IMR-90 (cell line): ENCODE results near the gene NARF. TPM values are rescaled to one million over a fixed set of nuclear protein-coding genes. Genes with fewer than 3 reads are reported as not detected.

Experiments
- ATAC-seq: fragments of 200-7000 bp; cut with Tn5 transposase; 2 replicates; pipeline ENCODE4 v1.9.1; 2020; ENCODE audit warnings: low read depth, mild to moderate bottlenecking, moderate library complexity
- BruUV-seq: library from RNA; stranded (reverse); fragments of 400-500 nt; replicated peaks from 2 replicates; lab custom pipeline; 2021; lab: Mats Ljungman, UMichigan
- CTCF ChIA-PET: fragments of 300-600 bp; formaldehyde crosslinking; extraction: SDS; loops from one replicate; lab custom pipeline; 2021; ENCODE audit warnings: antibody characterized with exemption; lab: Yijun Ruan, JAX
- POLR2A ChIA-PET: fragments of 300-600 bp; sonication (Branson Sonifier 250); formaldehyde crosslinking; loops from one replicate; lab custom pipeline; 2022; ENCODE audit warnings: antibody characterized with exemption; ENCODE audit not compliant: unreplicated experiment; lab: Charles Lee
- DNase-seq: peaks from one replicate; pipeline ENCODE4 v3.0.0; 2013
- H2AFZ ChIP-seq: replicated peaks from 2 replicates; pipeline ENCODE3; 2013; ENCODE audit warnings: low read length, mild to moderate bottlenecking; ENCODE audit not compliant: poor library complexity
- H2AK5ac ChIP-seq: 2 replicates; pipeline ENCODE4 v1.6.1; 2013; ENCODE audit warnings: low read depth, low read length, inconsistent platforms
- H2AK9ac ChIP-seq: replicated peaks from 2 replicates; pipeline ENCODE3; 2013; ENCODE audit warnings: mild to moderate bottlenecking, low read depth, low read length, moderate library complexity; ENCODE audit not compliant: poor library complexity
- H2BK120ac ChIP-seq: 2 replicates; pipeline ENCODE4 v1.6.1; 2013; ENCODE audit warnings: low read depth, low read length, inconsistent platforms
- H2BK15ac ChIP-seq: 3 replicates; pipeline ENCODE4 v1.6.1; 2013; ENCODE audit warnings: low read depth, low read length, inconsistent platforms
- H2BK20ac ChIP-seq: 2 replicates; pipeline ENCODE4 v1.6.1; 2013; ENCODE audit warnings: low read depth, mild to moderate bottlenecking, inconsistent platforms, low read length, moderate library complexity
- H2BK5ac ChIP-seq: 2 replicates; pipeline ENCODE4 v1.6.1; 2013; ENCODE audit warnings: mild to moderate bottlenecking, low read depth, low read length, inconsistent platforms; ENCODE audit not compliant: poor library complexity, severe bottlenecking
- H3K14ac ChIP-seq: replicated peaks from 2 replicates; pipeline ENCODE4 v1.6.1; 2013; ENCODE audit warnings: low read depth, low read length, inconsistent platforms
- H3K18ac ChIP-seq: 2 replicates; pipeline ENCODE4 v1.6.1; 2013; ENCODE audit warnings: low read depth, low read length, control low read depth
- H3K23ac ChIP-seq: 2 replicates; pipeline ENCODE4 v1.6.1; 2013; ENCODE audit warnings: low read depth, low read length, inconsistent platforms
- H3K27ac ChIP-seq: 2 replicates; pipeline ENCODE4 v1.5.1; 2013; ENCODE audit warnings: mild to moderate bottlenecking, control low read depth, low read length; ENCODE audit not compliant: insufficient read depth
- H3K27me3 ChIP-seq: 2 replicates; pipeline ENCODE4 v1.6.1; 2013; ENCODE audit warnings: low read length; ENCODE audit not compliant: control insufficient read depth, insufficient read depth
- H3K36me3 ChIP-seq: 2 replicates; pipeline ENCODE4 v1.6.1; 2013; ENCODE audit warnings: low read length, mixed read lengths; ENCODE audit not compliant: control insufficient read depth, insufficient read depth
- H3K4ac ChIP-seq: 2 replicates; pipeline ENCODE4 v1.6.1; 2013; ENCODE audit warnings: low read depth, low read length, inconsistent platforms
- H3K4me1 ChIP-seq: 2 replicates; pipeline ENCODE4 v1.6.1; 2013; ENCODE audit warnings: low read length, mixed read lengths; ENCODE audit not compliant: control insufficient read depth, insufficient read depth
- H3K4me2 ChIP-seq: 2 replicates; pipeline ENCODE4 v1.6.1; 2013; ENCODE audit warnings: low read depth, mild to moderate bottlenecking, control low read depth, low read length, moderate library complexity
- H3K4me3 ChIP-seq: 2 replicates; pipeline ENCODE4 v1.5.1; 2013; ENCODE audit warnings: low read depth, mild to moderate bottlenecking, control low read depth, low read length, moderate library complexity; ENCODE audit not compliant: insufficient read depth
- H3K56ac ChIP-seq: 2 replicates; pipeline ENCODE4 v1.6.1; 2013; ENCODE audit warnings: low read length, inconsistent platforms; ENCODE audit not compliant: insufficient read depth; ENCODE audit errors: extremely low read depth
- H3K79me1 ChIP-seq, 2 experiments: 2 replicates each; pipeline ENCODE4 v1.6.1; 2013; ENCODE audit warnings: low read length in 2 of 2, inconsistent platforms in 1 of 2, low read depth in 1 of 2
- H3K9ac ChIP-seq: 2 replicates; pipeline ENCODE4 v1.6.1; 2013; ENCODE audit warnings: low read depth, low read length, control low read depth
- H3K9me1 ChIP-seq: 2 replicates; pipeline ENCODE4 v1.6.1; 2013; ENCODE audit warnings: low read length, inconsistent platforms; ENCODE audit not compliant: insufficient read depth
- H3K9me3 ChIP-seq: 2 replicates; pipeline ENCODE4 v1.6.1; 2013; ENCODE audit warnings: low read length; ENCODE audit not compliant: control insufficient read depth, insufficient read depth
- H4K20me1 ChIP-seq: 2 replicates; pipeline ENCODE4 v1.6.1; 2013; ENCODE audit warnings: low read length, inconsistent platforms; ENCODE audit not compliant: insufficient read depth
- H4K5ac ChIP-seq: 2 replicates; pipeline ENCODE4 v1.6.1; 2013; ENCODE audit warnings: mild to moderate bottlenecking, low read depth, low read length, control low read depth
- H4K8ac ChIP-seq, 2 experiments: 2 replicates each; pipeline ENCODE4 v1.6.1; 2013; ENCODE audit warnings: low read depth in 2 of 2, low read length in 2 of 2, control low read depth in 1 of 2, inconsistent platforms in 1 of 2
- H4K91ac ChIP-seq: 2 replicates; pipeline ENCODE4 v1.6.1; 2013; ENCODE audit warnings: low read depth, low read length, inconsistent platforms; ENCODE audit not compliant: insufficient read depth
- CTCF ChIP-seq: conservative IDR thresholded peaks from 2 replicates; pipeline ENCODE4 v1.5.1; 2012; ENCODE audit warnings: mild to moderate bottlenecking, low read depth, low read length, improper control_type of control experiment
- MXI1 ChIP-seq: IDR thresholded peaks from 2 replicates; pipeline ENCODE4 v1.6.1; 2012; ENCODE audit warnings: low read depth, mild to moderate bottlenecking, low read length, moderate library complexity, borderline replicate concordance
- POLR2A ChIP-seq: IDR thresholded peaks from 2 replicates; pipeline ENCODE4 v1.6.1; 2012; ENCODE audit warnings: mild to moderate bottlenecking, low read depth, low read length
- RAD21 ChIP-seq: IDR thresholded peaks from 2 replicates; pipeline ENCODE4 v1.6.1; 2012; ENCODE audit warnings: low read length, improper control_type of control experiment
- WGBS, 2 experiments: methylation state at CpG; one replicate each; pipeline versions ENCODE4 v1.1.5 to v1.1.7; 2013; ENCODE audit warnings: missing lambda C conversion rate in 2 of 2; ENCODE audit not compliant: insufficient read length in 1 of 2; ENCODE audit errors: extremely low coverage in 2 of 2; 5-methylcytosine and 5-hydroxymethylcytosine counted together
- dilution Hi-C: fragments of 300-500 bp; cut with HindIII; formaldehyde crosslinking; loops from one replicate; pipeline ENCODE4 v1.14.3; 2018; ENCODE audit warnings: low sequenced_read_pairs; ENCODE audit not compliant: unreplicated experiment
- in situ Hi-C: fragments of 300-500 bp; cut with MboI; formaldehyde crosslinking; loops from 3 replicates; pipeline ENCODE4 v1.14.3; 2019; ENCODE audit warnings: low sequenced_read_pairs, inconsistent platforms, mixed read lengths
- intact Hi-C: fragments of 100-400 bp; cut with micrococcal nuclease; formaldehyde crosslinking; loops from 2 replicates; pipeline ENCODE4 v1.10.0; 2022
- polyA plus RNA-seq, 3 experiments: library from polyadenylated mRNA; depleted of rRNA; stranded (reverse); fragments of >200 nt; gene quantifications; 2 replicates each; pipeline ENCODE4 v1.2.3, GENCODE V29; 2012; ENCODE audit warnings: low replicate concordance in 1 of 3
- total RNA-seq: library from RNA; depleted of rRNA; stranded (reverse); fragments of >200 nt; gene quantifications from 2 replicates; pipeline ENCODE4 v1.2.3, GENCODE V29; 2012

NARF gene
- total and polyA plus RNA-seq, 2 of the 4 experiments (the other 2 are of a cell fraction), result 83.7 to 94.8 TPM

- Histone ChIP-seq H4K91ac (no peak overlapping the region), H3K79me1 (no peaks in the 10 kb centered on the region), H3K4me1 (peaks cover 2% of the 10 kb centered on the region), H4K20me1 (no peaks in the 10 kb centered on the region), H2AFZ (peak overlapping the region; percentile 33), H2BK5ac (no peak overlapping the region), H3K36me3 (no peaks in the 10 kb centered on the region), H2BK15ac (no peak overlapping the region), H2AK9ac (no peak overlapping the region), H3K27ac (no peak overlapping the region), H3K4ac (no peak overlapping the region), H2AK5ac (no peak overlapping the region), H3K9ac (no peak overlapping the region), H3K4me3 (no peak overlapping the region), H3K9me3 (no peaks in the 10 kb centered on the region), H2BK20ac (no peak overlapping the region), H3K18ac (no peak overlapping the region), H3K4me2 (no peak overlapping the region), H3K23ac (no peak overlapping the region), H4K8ac (no peak overlapping the region), H3K9me1 (no peaks in the 10 kb centered on the region), H3K56ac (no peak overlapping the region), H3K14ac (no peak overlapping the region), H3K27me3 (no peaks in the 10 kb centered on the region; the same call in 1 of the 2 replicates), H2BK120ac (no peak overlapping the region), H4K5ac (no peak overlapping the region)
- no peak for TF ChIP-seq POLR2A
- no peak for TF ChIP-seq CTCF
- TF ChIP-seq RAD21, result no peak
- no peak for TF ChIP-seq MXI1
- DNase-seq (no peak), ATAC-seq (no peak)
- intact Hi-C loops, result no loop called here
- CTCF ChIA-PET, result no interaction called here
- 84% methylated on average over 5 of the region's 12 CpGs; no CpG with 5 or more reads in 1 of the 2 experiments for WGBS, 2 experiments
- BruUV-seq, result no TSS peak
- POLR2A ChIA-PET, result no interaction called here
- in situ Hi-C loops, result no loop called here
- dilution Hi-C loops, result no loop called here
Observed at GRCh38 chr17:82503094-82503727, 44.7 kb downstream of the NARF start.
